Stimulated activated CD4-positive, alpha-beta T cell treated with anti-CD3 and anti-CD28 coated beads, TNF-alpha, amount 100 ng/mL, for 1 hour (primary cell): ENCODE data around the gene PRDM10.
"Not testable (repeated sequence)": the region's sequence is repeated elsewhere in the genome, so short reads cannot be mapped to it uniquely, and the experiment has no call there.

Experiments used
- DNase-seq, 3 donors: peaks; one replicate each; pipeline ENCODE4 v3.0.0-alpha.2; 2020; ENCODE audit warnings: low read depth in 3 of 3, low spot score in 1 of 3

Gene PRDM10

DNA sequence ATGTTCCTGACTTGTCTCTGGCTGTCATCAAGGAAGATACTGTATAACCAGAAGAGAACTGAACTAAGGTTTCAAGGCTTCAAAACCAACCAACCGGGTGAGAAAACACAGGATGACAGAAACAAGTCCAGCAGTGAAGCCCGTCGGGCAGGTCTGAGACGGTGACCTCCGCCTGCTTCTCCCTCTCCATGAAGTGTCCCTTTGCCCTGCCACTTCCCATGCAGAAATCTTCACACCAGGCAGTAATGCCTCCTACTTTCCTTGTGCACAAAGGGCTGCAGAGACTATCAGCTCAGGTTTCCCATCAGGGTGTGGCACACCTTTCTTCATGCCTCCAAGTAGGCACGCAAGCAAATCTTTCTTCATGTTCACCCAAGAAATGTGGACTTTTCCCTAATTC lies 24.2 kb downstream of the PRDM10 start:
- DNase-seq = no peak

DNA sequence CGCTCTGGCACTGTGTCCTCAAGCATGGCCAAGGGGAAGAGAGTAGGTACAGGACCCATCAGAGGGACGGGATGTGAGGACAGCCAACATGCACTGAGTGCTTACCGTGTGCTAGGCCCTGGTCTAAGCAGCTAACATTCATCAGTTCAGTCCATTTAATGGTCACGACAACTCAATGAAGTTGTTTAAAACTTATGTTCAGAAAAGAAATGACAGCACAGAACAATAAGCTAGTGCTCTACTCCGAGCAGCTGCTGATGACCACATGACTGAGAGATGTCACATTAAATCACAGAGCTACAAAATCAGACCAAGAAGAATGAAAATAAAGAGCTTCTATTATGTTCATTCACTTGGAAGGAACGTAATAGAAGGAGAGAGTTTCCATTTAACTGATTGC lies 26.3 kb downstream of the PRDM10 start:
- DNase-seq = no peak

DNA sequence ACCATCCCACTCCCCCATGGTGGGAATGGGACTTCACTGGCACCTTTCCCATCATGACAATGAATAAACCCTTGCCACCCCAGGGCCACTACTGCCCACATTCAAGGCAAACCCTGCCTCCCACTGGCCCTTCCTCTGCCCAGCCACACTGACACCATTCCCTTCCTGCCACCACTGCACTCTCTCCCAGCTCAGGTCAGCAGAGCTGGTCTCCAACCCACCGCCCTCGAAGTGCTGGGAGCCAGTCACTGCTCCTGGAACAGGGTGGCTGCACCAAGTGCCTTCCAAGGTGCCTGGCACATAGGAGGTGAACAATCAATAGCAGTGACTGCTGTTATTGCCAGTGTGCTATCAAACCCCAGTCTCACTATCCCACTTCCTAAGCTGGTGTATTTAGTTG lies 27.1 kb downstream of the PRDM10 start:
- DNase-seq = no peak

DNA sequence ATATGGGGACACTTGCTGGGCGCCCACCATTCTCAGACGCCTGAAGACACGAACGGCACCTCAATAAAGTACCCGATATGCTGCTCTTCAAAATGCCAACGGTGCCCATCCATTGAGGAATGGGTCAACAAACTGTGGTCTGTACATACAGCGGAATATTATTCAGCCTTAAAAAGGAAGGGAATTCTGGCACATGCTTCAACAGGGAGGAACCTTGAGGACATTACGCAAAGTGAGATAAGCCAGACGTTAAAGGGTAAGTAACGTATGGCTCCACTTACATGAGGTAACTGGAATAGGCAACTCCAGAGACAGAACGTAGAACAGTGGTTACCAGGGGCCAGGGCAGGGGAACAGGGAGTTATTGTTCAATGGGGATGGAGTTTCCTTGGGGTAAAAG lies 28.0 kb downstream of the PRDM10 start:
- DNase-seq = no peak

DNA sequence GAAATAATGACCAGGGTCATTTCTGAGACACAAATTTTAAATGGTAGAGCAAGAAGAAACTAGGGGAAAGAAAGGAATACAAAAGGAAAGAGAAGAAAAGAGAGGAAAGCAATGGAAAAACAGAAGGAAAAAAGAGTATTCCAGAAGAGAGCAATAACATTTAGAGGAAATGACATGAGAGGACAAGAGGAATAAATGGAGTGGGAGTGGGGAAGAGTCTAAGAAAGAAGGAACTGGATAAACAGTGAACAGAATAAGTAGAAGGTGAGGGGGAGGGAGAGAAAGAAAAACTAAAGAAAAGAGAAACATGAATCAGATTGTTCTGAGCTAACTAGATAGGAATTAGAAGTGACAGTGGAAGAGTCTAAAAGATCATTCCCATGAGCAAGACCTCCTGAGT lies 28.4 kb downstream of the PRDM10 start:
- no peak for DNase-seq

DNA sequence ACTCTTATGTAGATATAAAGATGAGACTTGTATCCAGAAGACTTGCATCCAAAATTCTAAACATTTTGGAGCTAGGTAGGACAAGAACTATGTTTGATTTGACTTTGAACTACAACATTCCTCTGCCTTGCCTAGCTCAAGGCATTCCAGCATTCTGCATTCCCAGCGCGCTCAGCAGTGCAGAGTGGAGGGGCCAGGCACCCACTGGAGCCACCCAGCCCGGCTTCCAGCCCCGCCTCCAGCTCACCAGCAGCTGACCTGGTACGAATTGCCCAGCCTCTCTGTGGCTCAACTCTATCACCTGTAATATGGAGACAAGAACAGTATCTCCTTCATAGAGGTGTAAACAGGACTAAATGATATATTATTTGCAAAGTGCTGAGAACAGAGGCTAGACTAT lies 28.8 kb downstream of the PRDM10 start:
- DNase-seq = no peak

DNA sequence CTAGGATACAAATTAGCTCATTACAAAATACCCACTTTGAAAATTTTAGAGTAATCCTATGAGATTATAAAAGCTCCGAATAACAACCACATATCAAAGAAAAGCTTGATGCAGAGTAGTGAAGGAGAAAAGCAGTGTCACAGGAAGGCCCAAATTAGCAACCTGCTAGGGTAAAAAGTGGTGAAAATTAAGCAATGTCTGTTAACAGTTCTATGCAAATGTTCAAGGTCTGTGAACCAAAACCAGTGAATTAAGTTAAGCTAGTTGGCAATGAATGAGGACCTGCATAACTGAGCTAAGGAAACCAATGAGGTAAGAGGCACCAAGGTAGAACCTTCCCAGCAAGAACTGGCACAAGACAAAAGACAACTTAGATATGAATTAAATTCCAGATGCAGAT lies 29.6 kb downstream of the PRDM10 start:
- DNase-seq = no peak

DNA sequence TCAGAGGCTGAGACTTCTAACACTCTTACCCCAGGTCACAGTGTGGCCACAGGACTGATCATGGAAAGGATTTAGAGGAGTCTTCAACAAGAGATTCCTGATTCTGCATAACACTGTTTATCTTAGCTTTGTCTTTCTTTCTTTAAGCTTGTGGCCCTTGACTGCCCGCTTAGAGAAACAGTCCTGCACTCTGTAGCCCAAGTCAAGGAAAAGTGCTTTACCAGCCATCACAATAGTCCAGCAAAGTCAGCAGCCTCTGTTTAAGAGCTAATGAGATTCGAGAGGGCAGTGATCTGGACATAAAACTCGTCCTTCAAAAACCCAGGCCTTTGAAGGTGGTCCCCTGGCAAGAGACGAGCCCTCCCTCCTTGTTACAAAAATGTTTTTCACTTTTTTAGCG lies 30.0 kb downstream of the PRDM10 start:
- DNase-seq = no peak

DNA sequence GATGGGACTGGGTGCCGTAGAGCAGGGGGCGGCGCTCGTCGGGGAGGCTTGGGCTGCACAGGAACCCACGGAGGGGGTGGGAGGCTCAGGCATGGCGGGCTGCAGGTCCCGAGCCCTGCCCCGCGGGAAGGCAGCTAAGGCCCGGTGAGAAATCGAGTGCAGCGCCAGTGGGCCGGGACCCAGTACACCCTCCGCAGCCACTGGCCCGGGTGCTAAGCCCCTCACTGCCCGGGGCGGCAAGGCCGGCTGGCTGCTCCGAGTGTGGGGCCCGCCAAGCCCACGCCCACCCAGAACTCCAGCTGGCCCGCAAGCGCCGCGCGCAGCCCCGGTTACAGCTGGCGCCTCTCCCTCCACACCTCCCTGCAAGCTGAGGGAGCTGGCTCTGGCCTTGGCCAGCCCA lies 30.8 kb downstream of the PRDM10 start:
- DNase-seq = not testable (repeated sequence)

DNA sequence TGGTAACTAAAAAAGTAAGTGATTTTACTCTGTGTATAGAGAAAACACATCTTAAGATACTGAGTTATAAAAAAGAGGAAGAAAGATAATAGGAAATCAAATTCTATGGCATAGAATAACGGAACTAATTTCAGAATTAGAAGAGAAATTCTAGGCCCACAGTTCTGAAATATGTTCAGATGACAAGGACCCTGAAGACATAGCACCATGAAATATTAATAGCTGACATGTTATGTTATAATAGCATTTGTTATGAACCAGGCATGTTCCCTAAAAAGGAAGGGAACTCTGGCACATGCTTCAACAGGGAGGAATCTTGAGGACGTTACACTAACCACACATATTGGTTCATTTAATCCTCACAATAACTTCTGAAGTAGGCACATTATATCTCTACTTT lies 32.7 kb downstream of the PRDM10 start:
- DNase-seq = no peak

DNA sequence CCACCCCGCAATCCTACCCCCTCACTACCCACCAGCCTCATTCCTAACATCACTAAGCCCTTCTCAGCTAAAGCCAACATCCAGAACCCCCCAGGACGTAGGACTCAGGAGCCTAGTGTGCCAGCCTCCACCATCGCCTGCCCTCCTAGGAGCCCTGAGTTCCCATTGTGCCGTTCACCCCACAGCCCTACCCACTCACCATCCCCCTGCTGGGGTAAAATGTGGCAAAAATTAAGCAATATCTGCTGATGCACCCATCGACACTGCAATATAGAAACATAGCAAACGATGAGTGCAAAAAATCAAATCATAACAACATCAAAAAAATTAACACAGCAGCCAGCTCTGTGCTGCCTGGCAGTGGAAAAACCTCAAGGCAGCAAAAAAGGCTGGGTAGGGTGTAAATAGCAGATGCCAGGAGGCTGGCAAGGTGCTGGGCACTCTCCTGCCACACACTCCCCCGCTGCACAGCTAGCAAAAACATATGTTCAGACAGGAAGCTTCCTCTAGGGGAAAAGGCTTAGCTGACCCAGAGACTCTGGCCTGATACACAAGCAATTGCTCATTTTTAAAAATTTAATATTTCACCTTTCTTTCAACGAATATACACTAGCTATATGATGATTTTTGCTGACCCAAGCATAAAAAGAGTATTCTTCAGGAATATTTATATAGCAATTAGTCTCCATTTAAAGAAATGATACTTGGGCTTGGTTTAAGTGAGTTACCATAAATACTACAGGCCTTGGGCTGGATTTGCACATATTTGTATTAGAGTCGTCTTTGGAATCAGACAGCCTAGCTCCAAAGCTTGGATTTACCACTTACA lies 33.8 kb downstream of the PRDM10 start:
- no peak for DNase-seq

DNA sequence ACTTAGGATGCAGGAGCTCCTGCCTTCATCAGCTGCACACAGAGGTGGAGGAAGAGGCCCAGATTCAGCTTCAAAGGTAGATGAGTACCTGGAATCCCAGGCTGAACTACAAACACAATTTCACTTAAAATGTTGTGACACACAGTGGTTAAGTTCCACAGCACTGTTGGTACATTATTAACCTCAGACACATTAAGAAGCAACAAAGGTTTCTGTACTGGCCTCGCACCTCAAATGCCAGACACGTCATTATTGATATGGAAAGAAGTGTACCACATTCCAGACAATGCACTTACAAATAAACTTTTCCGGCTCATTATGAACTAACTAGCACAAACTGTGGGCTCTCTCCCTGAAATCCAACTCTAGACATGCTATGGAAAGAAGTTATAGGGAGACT lies 34.6 kb downstream of the PRDM10 start:
- no peak for DNase-seq

DNA sequence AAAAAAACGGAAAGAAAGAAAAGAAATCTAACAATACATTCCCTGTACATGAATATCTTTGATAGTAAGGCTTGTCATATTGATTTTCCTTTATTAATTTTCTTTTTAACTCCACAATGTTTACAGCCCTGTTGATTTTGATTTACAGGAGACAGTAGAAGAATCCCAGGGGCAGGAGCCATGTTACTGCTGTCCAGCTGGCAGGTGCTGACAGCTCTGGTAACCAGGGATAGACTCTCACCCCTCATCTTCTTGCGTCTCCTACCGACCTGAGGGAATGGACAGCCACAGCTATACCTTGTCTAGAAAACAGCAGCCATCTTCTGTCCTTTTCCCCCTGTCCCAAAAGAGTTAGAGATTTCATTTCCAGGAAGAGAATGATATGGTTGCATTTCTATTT lies 37.4 kb downstream of the PRDM10 start:
- DNase-seq = no peak

DNA sequence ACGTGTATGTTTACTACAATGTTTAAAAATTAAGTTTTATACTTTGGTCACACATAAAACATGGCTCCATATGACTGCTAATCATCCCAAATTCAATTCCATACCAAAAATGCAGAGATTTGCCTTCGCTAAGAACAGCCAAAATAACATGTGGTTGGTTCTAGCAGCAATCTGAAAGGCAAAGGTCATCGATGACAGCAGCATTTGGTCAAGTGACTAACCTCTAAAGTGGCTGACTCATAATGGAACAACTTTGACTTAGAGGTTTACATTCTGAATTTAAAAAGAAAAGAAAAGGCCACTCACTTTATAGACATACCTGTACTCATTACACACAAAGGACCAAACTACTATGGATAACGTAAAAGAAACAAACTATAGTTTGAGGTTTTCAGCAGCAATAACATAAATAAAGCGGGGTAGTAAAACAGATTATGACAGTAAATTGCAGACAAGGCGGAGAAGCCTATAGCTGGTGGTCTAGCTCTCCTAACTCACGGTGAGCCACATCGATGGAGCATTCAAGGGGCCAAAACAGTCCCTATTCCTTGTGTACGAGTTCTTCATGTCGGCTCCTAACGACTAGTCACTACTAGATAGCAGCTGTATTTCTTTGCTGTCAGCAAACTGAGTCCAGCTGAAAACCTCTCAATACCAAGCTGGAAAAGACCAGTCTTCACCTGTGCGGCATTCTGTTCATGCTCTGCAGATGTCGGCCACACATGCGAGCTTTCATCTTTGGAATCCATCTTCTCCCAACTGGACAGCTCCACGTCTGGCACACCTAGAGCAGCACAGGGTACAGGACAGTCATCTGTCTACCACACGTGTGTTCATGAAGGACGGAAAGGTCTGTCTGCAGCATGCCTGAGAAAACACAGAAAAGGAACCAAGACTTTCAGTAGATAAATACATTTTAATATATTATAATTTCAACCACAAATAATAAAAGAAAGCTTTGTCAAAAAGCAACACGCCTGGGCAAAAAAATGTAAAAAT lies 42.1 kb downstream of the PRDM10 start:
- DNase-seq = no peak

DNA sequence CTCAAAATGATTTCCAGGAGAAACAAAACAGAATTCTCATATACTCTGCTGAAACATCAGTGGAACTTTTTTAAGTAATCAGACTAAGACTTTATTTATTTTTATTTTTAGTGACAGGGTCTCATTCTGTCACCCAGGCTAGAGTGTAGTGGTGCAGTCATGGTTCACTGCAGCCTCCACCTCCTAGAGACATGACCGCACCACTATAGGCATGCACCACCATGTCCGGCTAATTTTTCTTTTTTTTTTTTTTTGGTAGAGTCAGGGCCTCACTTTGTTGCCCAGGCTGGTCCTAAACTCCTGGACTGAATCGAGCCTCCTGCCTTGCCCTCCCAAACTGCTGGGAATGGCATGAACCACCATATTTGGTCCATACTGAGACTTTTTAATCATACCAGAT lies 42.9 kb downstream of the PRDM10 start:
- DNase-seq = no peak

DNA sequence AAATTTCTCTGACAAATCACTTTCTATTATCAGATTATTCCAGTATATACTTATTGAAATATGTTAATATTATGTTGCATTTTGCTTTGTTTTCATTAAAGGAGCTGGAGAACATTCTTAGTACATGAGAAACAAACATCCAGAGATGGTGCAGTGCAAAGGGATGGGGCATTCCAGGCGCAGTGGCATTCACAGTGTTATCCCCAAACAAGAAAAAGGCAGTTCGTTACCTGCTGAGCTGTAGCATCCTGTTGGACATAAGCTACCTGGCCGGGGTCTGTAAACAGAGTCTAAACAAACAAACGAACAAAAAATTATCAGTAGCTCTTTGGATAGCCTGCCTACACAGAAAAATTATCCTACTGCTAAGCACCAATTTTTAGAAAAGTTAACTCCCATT lies 47.4 kb downstream of the PRDM10 start:
- no peak for DNase-seq

DNA sequence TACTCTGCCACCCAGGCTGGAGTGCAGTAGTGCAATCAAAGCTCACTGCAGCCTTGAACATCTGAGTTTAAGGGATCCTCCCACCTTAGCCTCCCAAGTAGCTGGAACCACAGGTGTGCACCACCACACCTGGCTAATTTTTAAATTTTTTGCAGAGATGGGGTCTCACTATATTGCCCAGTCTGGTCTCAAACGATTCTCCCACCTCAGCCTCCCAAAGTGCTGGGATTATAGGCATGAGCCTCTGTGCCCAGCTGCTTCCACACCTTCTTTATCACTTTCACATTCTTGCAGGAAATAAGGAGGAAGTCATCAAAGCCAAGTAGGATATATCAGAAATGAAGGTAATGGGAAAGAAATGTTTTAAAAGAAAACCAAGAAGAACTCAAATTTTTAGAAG lies 47.9 kb downstream of the PRDM10 start:
- DNase-seq = not testable (repeated sequence)

DNA sequence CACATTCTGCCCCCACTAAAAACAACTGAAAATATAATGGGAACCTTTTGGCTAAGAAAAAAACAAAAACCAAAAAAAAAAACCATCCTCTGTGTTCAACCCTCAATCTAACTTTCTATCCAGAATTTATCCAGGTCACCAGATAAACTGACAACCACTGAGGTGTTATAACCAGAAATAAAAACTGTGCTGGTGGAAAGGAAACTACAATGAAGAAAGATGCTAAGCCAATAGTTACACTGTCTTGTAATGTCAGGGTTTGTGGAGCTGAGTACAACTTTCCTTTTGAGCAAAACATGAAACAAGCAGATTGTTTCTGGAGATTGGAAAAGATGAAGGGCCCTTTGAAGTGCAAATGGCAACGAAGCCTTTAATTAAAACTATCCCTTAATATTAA lies 50.8 kb downstream of the PRDM10 start:
- DNase-seq = no peak

DNA sequence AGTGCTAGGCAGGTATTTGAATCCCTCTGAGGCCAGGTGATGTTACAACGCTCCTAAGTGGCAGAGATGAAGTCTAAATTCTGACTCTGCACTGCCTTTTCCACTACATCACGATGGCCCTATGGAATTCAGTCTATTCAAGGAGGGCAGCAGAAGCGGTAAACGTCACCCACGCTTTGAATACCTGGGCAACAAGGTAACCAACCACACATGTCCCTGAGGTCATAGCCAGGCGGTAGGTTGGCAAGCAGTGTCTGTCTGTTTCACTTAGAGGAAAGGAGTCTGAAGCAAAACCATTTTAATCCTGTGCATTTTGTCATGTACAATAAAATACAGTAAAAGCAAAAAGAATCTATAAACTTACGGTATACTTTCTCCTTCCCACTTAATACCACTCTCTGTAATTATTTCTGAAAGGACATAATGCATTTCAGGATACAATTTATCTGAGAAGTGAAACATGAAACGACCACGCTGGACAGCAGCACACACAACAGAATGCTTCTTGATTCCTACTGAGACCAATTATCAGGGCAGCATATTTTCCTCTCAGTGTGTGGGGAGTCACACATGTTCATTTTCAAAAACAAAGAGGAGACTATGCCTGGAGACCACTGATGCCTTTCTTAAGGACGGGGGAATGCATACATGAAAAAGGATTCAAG lies 51.3 kb downstream of the PRDM10 start:
- DNase-seq = no peak

DNA sequence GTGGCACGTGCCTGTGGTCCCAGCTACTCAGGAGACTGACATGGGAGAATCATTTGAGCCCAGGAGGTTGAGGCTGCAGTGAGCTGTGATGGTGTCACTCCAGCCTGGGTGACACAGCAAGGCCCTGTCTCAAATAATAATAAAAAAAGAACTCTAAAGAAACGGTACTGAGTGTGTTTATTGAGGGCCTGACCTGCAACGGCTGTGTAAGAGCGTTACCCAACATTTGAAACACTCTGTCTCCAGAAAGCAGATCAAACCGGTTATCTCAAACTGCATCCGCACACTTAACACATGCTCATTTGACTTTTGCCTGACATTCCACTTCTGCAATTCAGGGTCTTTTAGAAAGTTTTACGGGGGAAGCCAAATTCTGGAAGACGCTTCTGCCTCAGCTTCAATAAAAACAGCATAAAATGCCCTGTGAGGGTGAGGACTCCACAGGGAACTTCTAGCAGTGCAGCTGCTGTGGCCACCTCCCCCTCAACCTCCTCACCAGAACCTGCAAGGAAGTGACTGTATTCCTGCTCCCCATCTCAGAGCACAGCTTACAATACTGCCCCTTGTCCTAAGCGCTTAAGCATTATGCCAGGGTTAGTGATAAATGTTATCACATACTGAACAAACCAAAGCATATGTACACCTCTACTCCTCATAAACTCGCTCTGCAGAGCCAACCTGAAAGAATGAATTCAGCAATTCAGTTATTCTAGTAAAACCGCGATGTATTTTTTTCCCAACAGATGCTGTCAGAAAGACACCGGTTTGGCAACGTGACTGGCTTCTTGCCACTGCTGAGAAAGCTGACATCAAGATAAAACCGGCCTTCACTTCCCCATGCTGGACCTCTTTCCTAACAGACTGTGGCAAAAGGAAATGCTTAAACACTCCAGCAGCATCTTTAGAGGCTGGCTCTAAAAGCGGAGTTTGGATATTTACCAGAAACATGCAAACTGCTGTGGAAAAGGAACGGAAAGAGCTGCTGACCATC lies 52.2 kb downstream of the PRDM10 start:
- no peak for DNase-seq
